ENCODE results near the gene TOMM20L. TPM values are rescaled to one million over a fixed set of nuclear protein-coding genes. Genes with fewer than 3 reads are reported as not detected.

Gene TOMM20L
- total and polyA plus RNA-seq, 2 experiments from 2014 or later = not detected

DNA sequence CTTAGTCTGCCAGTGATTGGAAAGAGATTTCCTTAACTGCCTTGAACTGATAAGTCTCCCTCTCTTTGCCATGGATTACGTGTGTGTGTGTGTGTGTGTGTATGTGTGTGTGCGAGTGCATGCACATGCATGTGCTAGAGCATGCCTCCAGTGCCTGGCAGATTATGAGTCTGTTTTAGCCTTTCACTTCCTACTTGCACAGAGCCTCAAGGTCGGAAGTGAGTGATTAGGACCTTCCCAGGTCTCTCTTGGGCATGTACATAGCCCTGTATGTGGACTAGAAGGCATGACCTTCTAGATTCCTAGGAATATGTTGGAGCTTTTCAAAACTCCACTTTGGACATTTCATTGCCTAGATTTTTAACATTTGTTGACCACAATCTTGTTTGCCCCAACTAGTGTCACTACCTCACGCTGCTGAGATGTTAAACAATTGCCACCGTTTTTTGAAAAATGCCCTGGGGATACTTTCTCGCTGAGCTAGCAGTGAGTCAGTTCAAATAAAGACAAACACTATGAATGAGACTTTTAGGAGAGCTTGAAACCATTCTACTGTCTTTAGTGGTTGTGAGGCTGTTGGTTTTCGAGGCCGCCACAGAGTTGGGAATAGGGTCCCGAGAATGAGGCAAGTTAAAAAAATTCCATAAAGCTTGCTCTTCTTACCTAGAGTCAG is 60.0 kb downstream of the TOMM20L start:
- Histone ChIP-seq H3K4me1 (ENCODE audit: low read depth) (no peaks in the 10 kb centered on the region), H3K9me3 (ENCODE audit: low read depth) (no peaks in the 10 kb centered on the region), H3K27ac (no peak overlapping the region), H3K4me3 (no peak overlapping the region), H3K36me3 (peaks cover 12% of the 10 kb centered on the region), H3K27me3 (no peaks in the 10 kb centered on the region)
- TF ChIP-seq, protein P1, sequence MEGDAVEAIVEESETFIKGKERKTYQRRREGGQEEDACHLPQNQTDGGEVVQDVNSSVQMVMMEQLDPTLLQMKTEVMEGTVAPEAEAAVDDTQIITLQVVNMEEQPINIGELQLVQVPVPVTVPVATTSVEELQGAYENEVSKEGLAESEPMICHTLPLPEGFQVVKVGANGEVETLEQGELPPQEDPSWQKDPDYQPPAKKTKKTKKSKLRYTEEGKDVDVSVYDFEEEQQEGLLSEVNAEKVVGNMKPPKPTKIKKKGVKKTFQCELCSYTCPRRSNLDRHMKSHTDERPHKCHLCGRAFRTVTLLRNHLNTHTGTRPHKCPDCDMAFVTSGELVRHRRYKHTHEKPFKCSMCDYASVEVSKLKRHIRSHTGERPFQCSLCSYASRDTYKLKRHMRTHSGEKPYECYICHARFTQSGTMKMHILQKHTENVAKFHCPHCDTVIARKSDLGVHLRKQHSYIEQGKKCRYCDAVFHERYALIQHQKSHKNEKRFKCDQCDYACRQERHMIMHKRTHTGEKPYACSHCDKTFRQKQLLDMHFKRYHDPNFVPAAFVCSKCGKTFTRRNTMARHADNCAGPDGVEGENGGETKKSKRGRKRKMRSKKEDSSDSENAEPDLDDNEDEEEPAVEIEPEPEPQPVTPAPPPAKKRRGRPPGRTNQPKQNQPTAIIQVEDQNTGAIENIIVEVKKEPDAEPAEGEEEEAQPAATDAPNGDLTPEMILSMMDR (IDR thresholded peaks at IDR 0.05; ENCODE audit: low read depth, low read length) = no peak
- DNase-seq (ENCODE audit: low read depth in 1 of 2, low spot score in 1 of 2) = no peak

Other genes with a start within 250 kb of the TOMM20L start
- 28.5 and 64.6 TPM in 2 replicates for gene ARMH4, start 243.7 kb upstream of the TOMM20L start, total RNA-seq
- gene ARMH4, start 243.7 kb upstream of the TOMM20L start, polyA plus RNA-seq = 48.6 and 78.1 TPM in 2 replicates
- 90.8 and 101 TPM in 2 replicates for gene ACTR10, start 195.8 kb upstream of the TOMM20L start, total RNA-seq
- gene ACTR10, start 195.8 kb upstream of the TOMM20L start, polyA plus RNA-seq = 214 and 244 TPM in 2 replicates
- 74.0 and 102 TPM in 2 replicates for gene PSMA3, start 151.1 kb upstream of the TOMM20L start, total RNA-seq
- 235 and 279 TPM in 2 replicates for gene PSMA3, start 151.1 kb upstream of the TOMM20L start, polyA plus RNA-seq
- gene ARID4A, start 97.4 kb upstream of the TOMM20L start, total RNA-seq = 7.6 and 14.7 TPM in 2 replicates
- gene ARID4A, start 97.4 kb upstream of the TOMM20L start, polyA plus RNA-seq = 27.0 and 30.7 TPM in 2 replicates
- gene TIMM9, start 31.6 kb downstream of the TOMM20L start, total RNA-seq = 43.0 and 50.1 TPM in 2 replicates
- gene TIMM9, start 31.6 kb downstream of the TOMM20L start, polyA plus RNA-seq = 75.3 and 77.3 TPM in 2 replicates
- 13.6 and 18.9 TPM in 2 replicates for gene KIAA0586, start 31.8 kb downstream of the TOMM20L start, total RNA-seq
- 8.3 and 17.9 TPM in 2 replicates for gene KIAA0586, start 31.8 kb downstream of the TOMM20L start, polyA plus RNA-seq
- gene DACT1, start 242.0 kb downstream of the TOMM20L start, total RNA-seq = 259 and 324 TPM in 2 replicates
- gene DACT1, start 242.0 kb downstream of the TOMM20L start, polyA plus RNA-seq = 197 and 291 TPM in 2 replicates

All from cardiac muscle cell (in vitro differentiated cells and primary cell).